Retinal pigment epithelial cell (primary cell): Measurements from ENCODE around the gene HPX.
"Not testable (repeated sequence)": the region's sequence is repeated elsewhere in the genome, so short reads cannot be mapped to it uniquely, and the experiment has no call there.

Experiments
- DNase-seq: peaks from one replicate; pipeline ENCODE4 v3.0.0-alpha.2; 2010; ENCODE audit warnings: low read depth
- H3K4me3 ChIP-seq: 2 replicates; pipeline ENCODE4 v1.5.1; 2011; ENCODE audit warnings: mild to moderate bottlenecking, low read length, control low read depth, moderate library complexity
- CTCF ChIP-seq: conservative IDR thresholded peaks from 2 replicates; pipeline ENCODE4 v1.5.1; 2011; ENCODE audit warnings: low read depth, low read length, control low read depth, inconsistent platforms

HPX gene

GRCh38 chr11:6400431-6401345, 40.1 kb downstream of the HPX start:
- TF ChIP-seq CTCF, result no peak
- DNase-seq, result no peak
- no peak overlapping the region for H3K4me3 ChIP-seq

GRCh38 chr11:6397636-6398035, 43.2 kb downstream of the HPX start:
- no peak for TF ChIP-seq CTCF
- DNase-seq, result no peak
- H3K4me3 ChIP-seq, result no peak overlapping the region

GRCh38 chr11:6397156-6397555, 43.6 kb downstream of the HPX start:
- TF ChIP-seq CTCF, result no peak
- H3K4me3 ChIP-seq, result no peak overlapping the region
- no peak for DNase-seq

GRCh38 chr11:6395470-6396060, 45.2 kb downstream of the HPX start:
- DNase-seq, result no peak
- H3K4me3 ChIP-seq, result no peak overlapping the region
- no peak for TF ChIP-seq CTCF

GRCh38 chr11:6393989-6394670, 46.7 kb downstream of the HPX start:
- no peak for TF ChIP-seq CTCF
- H3K4me3 ChIP-seq, result no peak overlapping the region
- DNase-seq, result no peak

GRCh38 chr11:6392251-6392650, 48.5 kb downstream of the HPX start:
- not testable (repeated sequence) for H3K4me3 ChIP-seq, DNase-seq

- no peak overlapping the region for H3K4me3 ChIP-seq
- DNase-seq, result no peak
- no peak for TF ChIP-seq CTCF
These were observed 49.2 kb downstream of the HPX start for GRCh38 chr11:6391537-6392134.
